SK-N-SH (cell line): ENCODE measurements around the gene CUL1. TPM values are rescaled to one million over a fixed set of nuclear protein-coding genes. Genes with fewer than 3 reads are reported as not detected.

ENCODE experiments used
- CTCF ChIA-PET: fragments of 300-600, 350-600 bp; formaldehyde crosslinking; extraction: SDS; loops from one replicate; lab custom pipeline; 2021; lab: Yijun Ruan, JAX
- POLR2A ChIA-PET: fragments of 350-600 bp; sonication (Branson Sonifier 250); formaldehyde crosslinking; extraction: SDS; loops from one replicate; lab custom pipeline; 2020; ENCODE audit warnings: antibody characterized with exemption, inconsistent platforms; lab: Yijun Ruan, JAX
- DNase-seq: peaks from one replicate; pipeline ENCODE4 v3.0.0; 2012
- H2AFZ ChIP-seq: fragments of 200-600 bp; sonication (generic); 2 replicates; pipeline ENCODE4 v1.8.1; 2016; ENCODE audit warnings: antibody characterized with exemption, mild to moderate bottlenecking, low read depth
- H3F3A ChIP-seq: fragments of 200-600 bp; sonication (generic); replicated peaks from 2 replicates; pipeline ENCODE3; 2016; ENCODE audit warnings: antibody characterized with exemption, mild to moderate bottlenecking; ENCODE audit not compliant: insufficient read depth
- H3K27ac ChIP-seq, 2 experiments: fragments of 200-500 bp in 1 of 2; fragments of 200-600 bp in 1 of 2; sonication (Bioruptor generic) in 1 of 2; sonication (generic), shearing (Covaris generic) in 1 of 2; 2 replicates each; pipeline versions ENCODE4 v1.5.1 to v1.6.1; 2014 to 2016; ENCODE audit warnings: low read depth in 2 of 2, inconsistent platforms in 1 of 2, low read length in 1 of 2, mild to moderate bottlenecking in 1 of 2, mixed read lengths in 1 of 2
- H3K27me3 ChIP-seq: fragments of 200-600 bp; sonication (generic), shearing (Covaris generic); 2 replicates; pipeline ENCODE4 v1.6.1; 2016; ENCODE audit warnings: mixed run types; ENCODE audit not compliant: insufficient read depth
- H3K36me3 ChIP-seq, 2 experiments: fragments of 200-500 bp in 1 of 2; fragments of 200-600 bp in 1 of 2; sonication (Bioruptor generic) in 1 of 2; sonication (generic) in 1 of 2; replicated peaks in 1 of 2; 2 replicates each; pipeline versions ENCODE3 to v1.5.1; 2014 to 2016; ENCODE audit warnings: low read length in 1 of 2, mild to moderate bottlenecking in 1 of 2; ENCODE audit not compliant: insufficient read depth in 2 of 2, control insufficient read depth in 1 of 2
- H3K4me1 ChIP-seq, 2 experiments: fragments of 200-500 bp in 1 of 2; fragments of 200-600 bp in 1 of 2; sonication (Bioruptor generic) in 1 of 2; sonication (generic), shearing (Covaris generic) in 1 of 2; 2 replicates each; pipeline versions ENCODE4 v1.5.1 to v1.6.1; 2014 to 2016; ENCODE audit warnings: low read depth in 1 of 2, low read length in 1 of 2, mixed run types in 1 of 2; ENCODE audit not compliant: insufficient read depth in 2 of 2, control insufficient read depth in 1 of 2
- H3K4me2 ChIP-seq: fragments of 200-600 bp; sonication (generic), shearing (Covaris generic); 2 replicates; pipeline ENCODE4 v1.6.1; 2017; ENCODE audit warnings: mixed run types
- H3K4me3 ChIP-seq, 2 experiments: fragments of 200-500 bp in 1 of 2; fragments of 200-600 bp in 1 of 2; sonication (Bioruptor generic) in 1 of 2; sonication (generic), shearing (Covaris generic) in 1 of 2; 2 replicates each; pipeline versions ENCODE4 v1.5.1 to v1.8.1; 2014 to 2016; ENCODE audit warnings: low read depth in 2 of 2, inconsistent platforms in 1 of 2, low read length in 1 of 2, mild to moderate bottlenecking in 1 of 2, mixed read lengths in 1 of 2, moderate library complexity in 1 of 2
- H3K79me2 ChIP-seq: fragments of 200-600 bp; sonication (generic); 2 replicates; pipeline ENCODE4 v1.8.1; 2017; ENCODE audit warnings: mild to moderate bottlenecking; ENCODE audit not compliant: insufficient read depth
- H3K9ac ChIP-seq: fragments of 200-600 bp; sonication (generic); 2 replicates; pipeline ENCODE4 v1.6.1; 2017; ENCODE audit warnings: mixed run types
- H3K9me2 ChIP-seq: fragments of 200-600 bp; sonication (generic); 2 replicates; pipeline ENCODE4 v1.6.1; 2017; ENCODE audit warnings: mixed run types
- H3K9me3 ChIP-seq: fragments of 200-600 bp; sonication (generic); 2 replicates; pipeline ENCODE4 v1.6.1; 2017; ENCODE audit warnings: mixed run types, mild to moderate bottlenecking, moderate library complexity
- H4K20me1 ChIP-seq: fragments of 200-600 bp; sonication (generic); 2 replicates; pipeline ENCODE4 v1.6.1; 2017; ENCODE audit warnings: mild to moderate bottlenecking, mixed run types; ENCODE audit not compliant: insufficient read depth
- CHD2 ChIP-seq: fragments of 150-350 bp; IDR thresholded peaks from 2 replicates; pipeline ENCODE4 v1.6.1; 2018; ENCODE audit warnings: low read length; ENCODE audit not compliant: partially characterized antibody
- EP300 ChIP-seq, 2 experiments: IDR thresholded peaks; 2 replicates each; pipeline versions ENCODE4 v1.4.0 to v1.6.1; 2012; ENCODE audit warnings: borderline replicate concordance in 1 of 2, low read depth in 1 of 2, low read length in 1 of 2
- EZH2phosphoT487 ChIP-seq: fragments of 200-600 bp; sonication (generic); IDR thresholded peaks from 2 replicates; pipeline ENCODE4 v1.6.1; 2017; ENCODE audit warnings: low read depth, mixed run types, mild to moderate bottlenecking, antibody characterized with exemption, moderate library complexity, borderline replicate concordance
- FOSL2 ChIP-seq: IDR thresholded peaks from 2 replicates; pipeline ENCODE4 v1.4.0; 2012; ENCODE audit warnings: low read depth, mild to moderate bottlenecking, moderate library complexity, borderline replicate concordance
- GABPA ChIP-seq: IDR thresholded peaks from 2 replicates; pipeline ENCODE4 v1.4.0; 2012; ENCODE audit warnings: low read depth, mild to moderate bottlenecking
- JUND ChIP-seq: IDR thresholded peaks from 2 replicates; pipeline ENCODE4 v1.4.0; 2012
- MEF2A ChIP-seq: IDR thresholded peaks from 2 replicates; pipeline ENCODE4 v1.4.0; 2012; ENCODE audit warnings: low read depth, borderline replicate concordance
- NFIC ChIP-seq: IDR thresholded peaks from 2 replicates; pipeline ENCODE4 v1.4.0; 2012; ENCODE audit warnings: borderline replicate concordance
- NRF1 ChIP-seq: IDR thresholded peaks from 2 replicates; pipeline ENCODE4 v1.6.1; 2012; ENCODE audit warnings: low read depth, mild to moderate bottlenecking, low read length
- POLR2AphosphoS5 ChIP-seq: IDR thresholded peaks from 2 replicates; pipeline ENCODE4 v1.6.1; 2012; ENCODE audit warnings: low read depth, low read length
- RAD21 ChIP-seq: IDR thresholded peaks from 2 replicates; pipeline ENCODE4 v1.6.1; 2012; ENCODE audit warnings: mild to moderate bottlenecking, low read length
- SIN3A ChIP-seq: IDR thresholded peaks from 2 replicates; pipeline ENCODE4 v1.6.1; 2012; ENCODE audit warnings: low read depth, mild to moderate bottlenecking, low read length, moderate library complexity, borderline replicate concordance
- SMC3 ChIP-seq: IDR thresholded peaks from 2 replicates; pipeline ENCODE4 v1.6.1; 2012; ENCODE audit warnings: low read depth, low read length, improper control_type of control experiment
- TCF12 ChIP-seq: IDR thresholded peaks from 2 replicates; pipeline ENCODE4 v1.4.0; 2012
- ZBTB33 ChIP-seq: IDR thresholded peaks from 2 replicates; pipeline ENCODE4 v1.4.0; 2012; ENCODE audit warnings: low read depth, borderline replicate concordance
- WGBS: methylation state at CpG from one replicate; pipeline ENCODE4 v1.1.6; 2017; ENCODE audit warnings: low lambda C conversion rate; 5-methylcytosine and 5-hydroxymethylcytosine counted together
- polyA plus RNA-seq, 3 experiments: library from polyadenylated mRNA; depleted of rRNA; stranded (reverse); fragments of >200 nt; gene quantifications; 2 replicates each; pipeline ENCODE4 v1.2.3, GENCODE V29; 2012
- TF ChIP-seq, protein P1 (sequence below): IDR thresholded peaks from 2 replicates; pipeline ENCODE4 v1.4.0; 2012; ENCODE audit warnings: low read depth

Gene CUL1
- polyA plus RNA-seq, 1 of the 3 experiments (the other 2 are of a cell fraction), result 45.2 TPM

GRCh38 chr7:148670374-148670773 lies 28.3 kb upstream of the CUL1 start:
- no peaks in the 10 kb centered on the region for H3F3A ChIP-seq
- peak overlapping the region in 1 of 2 experiments; percentile 15; a peak in 1 of 4 replicates for H3K27ac ChIP-seq
- no peak for DNase-seq
- POLR2A ChIA-PET, result no interaction called here
- no peaks in the 10 kb centered on the region for H3K79me2 ChIP-seq
- no peaks in the 10 kb centered on the region for H3K9me2 ChIP-seq
- H3K27me3 ChIP-seq, result no peaks in the 10 kb centered on the region
- CTCF ChIA-PET, result interaction anchor here (1.0 to 1.7 kb wide), 2 partner anchors 11 to 94 kb away, joined by 3 to 4 read pairs; no protein-coding TSS in a partner anchor
- 0 out of 4 replicates have a peak, but pooled peaks cover 0 to 8% of the 10 kb centered on the region in 2 experiments for H3K4me1 ChIP-seq
- H3K9me3 ChIP-seq, result no peaks in the 10 kb centered on the region
- H3K36me3 ChIP-seq, result no peaks in the 10 kb centered on the region
- peak; percentile 47; the same call in 1 of the 2 replicates for TF ChIP-seq FOSL2
- no peak for TF ChIP-seq NRF1
- TF ChIP-seq, protein P1, sequence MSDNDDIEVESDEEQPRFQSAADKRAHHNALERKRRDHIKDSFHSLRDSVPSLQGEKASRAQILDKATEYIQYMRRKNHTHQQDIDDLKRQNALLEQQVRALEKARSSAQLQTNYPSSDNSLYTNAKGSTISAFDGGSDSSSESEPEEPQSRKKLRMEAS, result no peak
- no peak for TF ChIP-seq POLR2AphosphoS5
- TF ChIP-seq SMC3, result no peak
- no peak for TF ChIP-seq MEF2A
- TF ChIP-seq JUND, result no peak
- no peak overlapping the region for H3K4me3 ChIP-seq
- H3K4me2 ChIP-seq, result no peak overlapping the region; the same call in 1 of the 2 replicates
- peak overlapping the region; percentile 19; the same call in 1 of the 2 replicates for H2AFZ ChIP-seq
- no peaks in the 10 kb centered on the region for H4K20me1 ChIP-seq
- no peak overlapping the region for H3K9ac ChIP-seq
- WGBS, result 51% methylated on average over 4 of the region's 4 CpGs

GRCh38 chr7:148670807-148671206 lies 27.9 kb upstream of the CUL1 start:
- Histone ChIP-seq H3K4me1 (0 out of 4 replicates have a peak, but pooled peaks cover 0 to 8% of the 10 kb centered on the region in 2 experiments), H3K9ac (no peak overlapping the region), H3K27me3 (no peaks in the 10 kb centered on the region), H3K4me2 (no peak overlapping the region; the same call in 1 of the 2 replicates), H4K20me1 (no peaks in the 10 kb centered on the region), H3K79me2 (no peaks in the 10 kb centered on the region), H2AFZ (peak overlapping the region; percentile 19; the same call in 1 of the 2 replicates), H3K9me2 (no peaks in the 10 kb centered on the region), H3K36me3 (no peaks in the 10 kb centered on the region), H3F3A (no peaks in the 10 kb centered on the region), H3K4me3 (no peak overlapping the region), H3K9me3 (no peaks in the 10 kb centered on the region), H3K27ac (peak overlapping the region in 1 of 2 experiments; percentile 15; a peak in 1 of 4 replicates)
- POLR2A ChIA-PET, result no interaction called here
- CTCF ChIA-PET, result interaction anchor here (1.0 to 1.7 kb wide), 3 partner anchors 10 to 95 kb away, joined by 3 to 4 read pairs (median 4); no protein-coding TSS in a partner anchor
- DNase-seq, result no peak
- WGBS, result 79% methylated on average over 4 of the region's 4 CpGs
- 0 out of 2 replicates have a peak, but pooled peaks have one; percentile 2 for TF ChIP-seq NFIC
- no peak for TF ChIP-seq SIN3A

GRCh38 chr7:148672041-148672440 lies 26.7 kb upstream of the CUL1 start:
- Histone ChIP-seq H3K36me3 (no peaks in the 10 kb centered on the region), H4K20me1 (no peaks in the 10 kb centered on the region), H3K27ac (no peak overlapping the region), H3K4me1 (0 out of 4 replicates have a peak, but pooled peaks cover 0 to 8% of the 10 kb centered on the region in 2 experiments), H3F3A (no peaks in the 10 kb centered on the region), H3K27me3 (no peaks in the 10 kb centered on the region), H2AFZ (no peak overlapping the region; the same call in 1 of the 2 replicates), H3K9me2 (no peaks in the 10 kb centered on the region), H3K4me3 (no peak overlapping the region), H3K9ac (no peak overlapping the region), H3K79me2 (no peaks in the 10 kb centered on the region), H3K9me3 (no peaks in the 10 kb centered on the region), H3K4me2 (no peak overlapping the region)
- POLR2A ChIA-PET, result no interaction called here
- no peak for DNase-seq
- WGBS, result 88% methylated on average over 2 of the region's 2 CpGs
- TF ChIP-seq JUND (no peak), EP300 (IDR thresholded peaks at IDR 0.05; ENCODE audit: borderline replicate concordance in 1 of 2, low read depth in 1 of 2, low read length in 1 of 2) (no peak), EZH2phosphoT487 (no peak), CHD2 (no peak), MEF2A (no peak), GABPA (no peak), ZBTB33 (no peak), RAD21 (no peak), TCF12 (no peak)
- TF ChIP-seq, protein P1, result no peak
- TF ChIP-seq, all 33 proteins: peak for 0
- CTCF ChIA-PET, result interaction anchor here (1.7 kb wide), 1 partner anchor 12 kb away, joined by 4 read pairs; no protein-coding TSS in a partner anchor
